HG03575 (cell line): Measurements from ENCODE around the gene LRP11.

Experiments
- ATAC-seq: cut with Tn5 transposase; IDR thresholded peaks from one replicate; pipeline ENCODE4 v1.9.1; 2021; ENCODE audit not compliant: unreplicated experiment, insufficient number of reproducible peaks, low FRiP score; ENCODE audit errors: extremely low read depth

LRP11 gene

DNA sequence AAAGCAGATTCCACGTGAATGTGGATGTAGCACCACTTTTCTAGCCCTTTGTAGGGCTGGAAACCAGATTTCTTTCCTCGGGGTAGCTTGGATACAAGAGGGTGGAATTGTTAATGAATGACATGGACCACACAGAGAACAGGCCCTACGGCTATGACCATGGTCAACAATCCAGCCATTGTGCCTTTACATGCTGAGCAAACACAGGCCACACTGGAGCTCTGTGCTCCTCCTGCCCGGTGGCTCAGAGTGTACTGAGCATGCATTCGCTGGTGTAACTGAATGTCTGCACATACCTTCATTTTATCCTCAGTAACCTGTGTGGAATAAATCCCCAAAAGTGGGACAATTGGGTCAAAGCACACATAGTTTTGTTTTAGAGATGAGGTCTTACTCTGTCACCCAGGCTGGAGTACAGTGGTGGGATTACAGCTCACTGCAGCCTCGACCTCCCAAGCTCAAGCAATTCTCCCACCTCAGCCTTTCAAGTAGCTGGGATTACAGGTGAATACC lies 32.8 kb downstream of the LRP11 start:
- no peak for ATAC-seq

DNA sequence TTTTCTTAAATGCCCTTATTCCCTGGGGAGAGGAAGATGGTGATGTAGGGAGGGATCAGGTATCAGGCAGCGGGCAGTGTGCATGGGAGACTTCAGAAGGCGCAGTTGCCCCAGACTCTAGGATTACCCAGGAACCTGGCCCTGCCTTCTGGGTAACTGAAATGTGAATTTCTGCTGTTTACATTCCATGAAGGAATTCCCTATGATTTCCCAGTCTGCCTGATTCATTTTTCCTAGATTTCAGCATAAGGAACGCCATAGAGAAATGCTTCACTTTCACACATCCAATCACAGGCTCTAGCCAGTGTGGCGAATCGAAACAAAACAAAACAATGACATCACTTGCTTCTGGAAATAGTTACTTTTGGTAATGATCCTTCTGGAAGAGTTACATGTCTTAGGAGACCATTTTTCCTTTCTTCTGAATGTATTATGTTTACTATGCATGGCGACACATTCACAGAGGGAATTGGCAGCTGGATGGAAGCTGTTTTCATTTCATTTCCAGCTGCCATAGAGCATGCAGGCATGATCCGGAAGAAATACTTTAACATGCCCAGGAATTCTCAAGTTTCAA lies 33.3 kb downstream of the LRP11 start:
- ATAC-seq, result no peak

DNA sequence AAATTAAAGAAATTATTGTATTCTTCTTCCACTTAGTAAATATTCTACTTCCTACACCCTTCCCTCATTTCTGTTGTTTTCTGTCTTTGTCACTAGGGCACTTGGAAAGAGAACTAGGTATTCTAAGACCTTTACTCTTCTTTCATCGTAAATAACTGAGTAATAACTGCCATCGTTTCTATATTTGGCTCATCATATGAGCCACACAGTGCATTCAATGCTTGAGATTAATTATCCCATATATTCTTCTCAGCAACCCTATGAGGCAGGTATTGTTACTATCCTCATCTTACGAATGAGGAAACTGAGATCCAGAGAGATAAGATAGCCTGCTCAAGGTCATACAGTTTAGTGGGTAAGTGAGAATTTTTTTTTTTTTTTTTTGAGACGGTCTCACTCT lies 38.9 kb downstream of the LRP11 start:
- no peak for ATAC-seq

DNA sequence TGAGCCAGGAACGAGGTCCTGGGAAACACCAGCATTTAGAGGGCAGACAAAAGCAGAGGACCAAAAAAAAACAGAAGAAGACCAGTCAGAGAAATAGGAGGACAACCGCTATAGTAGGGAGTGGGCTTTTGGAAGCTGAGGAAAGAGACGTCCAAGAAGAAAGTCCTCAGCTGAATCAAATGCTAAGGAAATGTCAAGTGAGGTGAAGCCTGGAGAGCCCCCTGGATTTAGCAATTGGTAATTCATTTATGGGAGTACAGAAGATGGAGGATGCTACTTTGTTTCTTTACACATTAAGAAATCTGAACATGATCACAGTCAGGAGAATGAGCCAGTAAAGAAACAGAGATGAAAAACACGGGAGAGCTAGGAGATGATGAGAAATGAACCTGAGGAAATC lies 41.1 kb downstream of the LRP11 start:
- no peak for ATAC-seq

DNA sequence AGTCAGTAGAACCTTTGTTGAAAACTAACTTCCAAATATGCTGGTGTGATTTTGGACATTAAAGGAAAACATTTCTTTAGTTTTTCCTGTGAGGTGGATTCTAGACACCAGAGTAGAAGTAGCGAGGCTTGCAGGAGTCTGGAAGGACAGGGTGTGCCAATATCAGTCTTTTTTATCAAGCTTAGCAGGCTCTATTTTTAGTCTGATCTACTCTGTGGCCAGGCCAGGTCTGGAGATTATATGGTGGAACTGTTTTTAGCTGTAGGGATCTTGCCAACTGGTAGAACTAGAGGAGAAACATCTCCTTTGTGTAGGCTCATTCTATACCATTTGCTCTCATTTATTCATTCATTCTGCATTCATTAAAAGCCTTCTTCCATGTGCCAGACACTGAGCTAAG lies 42.7 kb downstream of the LRP11 start:
- no peak for ATAC-seq

DNA sequence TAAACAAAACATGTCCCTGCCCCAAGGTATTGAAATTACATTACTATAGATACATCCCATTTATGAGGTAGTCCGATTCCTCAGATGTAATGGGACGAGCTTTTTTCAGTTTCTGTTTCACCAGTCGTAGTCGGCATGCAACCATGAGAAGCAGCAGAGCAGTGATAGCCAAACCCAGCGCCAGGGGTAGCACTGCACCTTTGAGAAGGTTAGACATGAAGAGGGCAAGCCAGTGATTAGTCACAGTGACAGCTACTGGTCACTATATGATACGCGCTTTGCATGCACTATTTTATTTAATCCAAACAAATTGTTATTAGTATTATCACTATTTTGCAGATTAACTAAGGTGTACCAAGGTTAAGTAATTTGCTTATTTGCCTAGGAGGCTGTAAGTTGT lies 43.7 kb downstream of the LRP11 start:
- ATAC-seq, result no peak

DNA sequence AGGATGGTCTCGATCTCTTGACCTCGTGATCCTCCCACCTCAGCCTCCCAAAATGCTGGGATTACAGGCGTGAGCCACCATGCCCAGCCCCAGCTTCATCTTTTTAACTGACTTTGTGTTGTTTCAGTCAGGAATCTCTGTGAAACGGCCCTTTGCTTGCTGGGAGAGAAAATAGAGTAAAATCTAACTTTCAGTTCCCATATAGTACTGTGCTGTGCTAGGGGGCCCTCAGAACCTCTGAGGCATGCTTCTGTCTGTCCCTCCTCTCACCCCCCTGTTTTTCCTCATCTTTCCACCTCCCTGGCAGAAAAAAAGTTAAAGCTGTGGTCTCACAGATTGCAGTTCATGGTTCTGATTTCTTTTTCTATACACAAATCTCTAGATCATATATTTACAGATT lies 48.4 kb downstream of the LRP11 start:
- no peak for ATAC-seq

DNA sequence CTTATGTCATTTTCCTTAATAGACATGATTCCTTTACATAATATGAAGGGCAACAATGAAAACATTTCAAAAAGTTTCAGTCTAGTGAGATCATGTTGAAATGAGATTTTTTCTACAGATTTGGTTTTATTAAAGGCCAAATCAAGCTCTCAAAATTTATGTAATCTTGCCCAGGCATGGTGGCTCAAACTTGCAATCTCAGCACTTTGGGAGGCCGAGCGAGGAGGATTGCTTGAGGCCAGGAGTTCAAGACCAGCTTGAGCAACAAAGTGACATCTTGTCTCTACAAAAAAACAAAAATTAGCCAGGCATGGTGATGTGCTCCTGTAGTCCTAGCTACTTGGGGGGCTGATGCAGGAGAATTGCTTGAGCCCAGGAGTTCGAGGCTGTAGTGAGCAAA lies 50.8 kb downstream of the LRP11 start:
- ATAC-seq, result no peak

DNA sequence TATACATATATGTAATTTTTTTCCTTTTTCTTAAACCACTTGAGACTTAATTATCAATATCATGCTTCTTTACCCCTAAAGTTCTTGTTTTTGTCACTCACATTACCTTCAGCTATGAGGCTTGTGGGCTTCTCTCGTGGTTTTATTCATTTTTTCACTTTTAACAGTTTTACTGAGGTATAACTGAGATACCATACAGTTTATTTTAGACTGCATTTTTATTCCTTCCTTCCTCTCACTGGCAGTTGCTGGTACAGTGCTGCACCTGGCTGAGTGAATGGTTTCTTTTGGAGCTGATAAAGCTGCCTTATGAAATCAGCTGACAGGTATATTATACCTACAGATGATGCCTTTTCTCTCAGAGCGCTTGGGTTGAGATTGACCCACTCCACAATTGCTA lies 54.4 kb downstream of the LRP11 start:
- ATAC-seq, result no peak

DNA sequence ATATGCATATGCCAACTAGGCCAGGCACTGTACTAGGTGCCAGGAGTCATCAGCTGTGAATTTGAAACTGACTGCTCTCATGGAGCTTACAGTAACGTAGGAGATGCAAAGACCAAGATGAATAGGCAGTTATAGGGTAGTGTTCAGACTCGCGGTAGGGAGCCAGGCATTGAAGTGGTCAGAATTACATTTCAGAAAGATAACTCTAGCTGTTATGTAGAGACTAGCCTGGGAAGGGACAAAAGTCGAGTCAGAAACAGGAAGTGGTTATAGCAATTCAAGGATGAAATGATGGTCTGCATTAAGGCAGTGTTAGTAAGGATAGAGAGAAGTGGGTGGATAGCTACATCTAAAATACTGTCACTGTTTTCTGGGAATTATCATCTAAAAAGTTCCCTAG lies 58.0 kb downstream of the LRP11 start:
- ATAC-seq, result no peak

DNA sequence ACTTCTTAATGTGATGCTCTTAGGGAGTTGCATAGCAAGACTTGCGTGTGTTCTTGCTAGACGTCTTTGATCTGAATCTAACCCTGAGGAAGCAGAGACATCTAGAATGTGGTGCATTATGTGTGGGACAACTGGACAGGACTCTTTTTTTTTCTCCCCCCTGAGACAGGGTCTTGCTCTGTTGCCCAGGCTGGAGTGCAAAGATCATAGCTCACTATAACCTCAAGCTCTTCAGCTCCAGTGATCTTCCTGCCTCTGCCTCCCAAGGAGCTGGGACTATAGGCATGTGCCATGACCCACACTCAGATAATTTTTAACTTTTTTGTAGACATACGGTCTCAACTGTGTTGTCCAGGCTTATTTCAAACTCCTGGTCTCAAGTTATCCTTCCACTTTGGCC lies 80.6 kb downstream of the LRP11 start:
- ATAC-seq, result no peak

DNA sequence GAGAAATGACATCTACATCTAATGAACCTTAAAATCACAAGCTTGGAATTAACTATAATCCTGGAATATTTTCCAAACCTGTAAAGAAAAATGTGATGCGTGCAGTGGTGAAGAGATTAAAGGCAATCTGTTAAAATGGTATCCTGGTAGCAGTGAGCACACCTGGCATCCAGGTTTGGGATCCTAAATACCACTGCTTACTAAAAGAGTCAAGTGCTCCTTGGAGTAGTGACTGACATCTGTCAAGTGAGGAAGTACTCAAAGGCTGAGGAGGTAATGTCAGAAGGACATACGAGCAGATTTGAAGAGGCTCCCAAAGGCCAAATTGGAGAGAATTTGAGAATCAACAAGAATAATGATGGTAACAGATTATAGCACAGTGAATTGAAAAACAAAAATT lies 81.8 kb downstream of the LRP11 start:
- ATAC-seq, result no peak

DNA sequence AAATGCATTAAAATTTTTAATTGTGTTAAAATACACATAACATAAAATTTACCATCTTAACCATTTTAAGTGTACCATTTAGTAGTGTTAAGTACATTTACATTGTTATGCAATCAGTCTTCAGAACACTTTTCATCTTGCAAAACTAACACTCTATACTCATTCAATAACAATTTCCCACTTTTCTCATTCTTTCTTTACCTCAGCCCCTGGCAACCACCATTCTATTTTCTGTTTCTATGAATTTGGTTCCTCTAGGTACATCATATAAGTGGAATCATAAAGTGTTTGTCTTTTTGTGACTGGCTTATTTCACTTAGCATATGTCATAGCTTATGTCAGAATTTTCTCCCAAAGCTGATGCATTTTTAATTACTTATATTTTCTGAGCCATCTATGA lies 82.4 kb downstream of the LRP11 start:
- ATAC-seq, result no peak

DNA sequence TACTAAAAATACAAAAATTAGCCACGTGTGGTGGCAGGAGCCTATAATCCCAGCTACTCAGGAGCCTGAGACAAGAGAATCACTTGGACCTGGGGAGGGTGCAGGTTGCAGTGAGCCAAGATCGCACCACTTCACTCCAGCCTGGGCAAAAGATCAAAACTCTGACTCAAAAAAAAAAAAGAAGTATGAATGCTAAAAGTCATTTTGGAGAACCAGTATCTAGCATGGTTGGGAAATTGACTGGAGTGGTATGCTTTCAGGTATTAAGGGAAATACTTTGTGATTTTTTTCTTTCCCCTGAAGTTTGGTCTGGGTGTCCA lies 84.6 kb downstream of the LRP11 start:
- no peak for ATAC-seq

DNA sequence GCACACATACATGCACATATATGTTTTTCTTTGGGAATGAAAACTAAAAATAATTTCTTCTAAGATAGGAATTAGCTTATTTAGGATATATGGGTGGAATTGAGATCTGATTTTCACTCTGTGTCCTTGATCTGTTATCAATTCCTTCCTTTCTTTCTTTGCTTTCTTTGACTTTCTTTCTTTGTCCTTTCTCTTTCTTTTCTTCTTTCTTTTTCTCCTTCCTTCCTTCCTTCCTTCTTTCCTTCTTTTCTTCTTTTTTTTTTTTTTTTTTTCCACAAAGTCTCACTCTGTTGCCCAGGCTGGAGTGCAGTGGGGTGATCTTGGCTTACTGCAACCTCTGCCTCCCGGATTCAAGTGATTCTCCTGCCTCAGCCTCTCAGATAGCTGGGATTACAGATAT lies 86.5 kb downstream of the LRP11 start:
- ATAC-seq, result no peak

DNA sequence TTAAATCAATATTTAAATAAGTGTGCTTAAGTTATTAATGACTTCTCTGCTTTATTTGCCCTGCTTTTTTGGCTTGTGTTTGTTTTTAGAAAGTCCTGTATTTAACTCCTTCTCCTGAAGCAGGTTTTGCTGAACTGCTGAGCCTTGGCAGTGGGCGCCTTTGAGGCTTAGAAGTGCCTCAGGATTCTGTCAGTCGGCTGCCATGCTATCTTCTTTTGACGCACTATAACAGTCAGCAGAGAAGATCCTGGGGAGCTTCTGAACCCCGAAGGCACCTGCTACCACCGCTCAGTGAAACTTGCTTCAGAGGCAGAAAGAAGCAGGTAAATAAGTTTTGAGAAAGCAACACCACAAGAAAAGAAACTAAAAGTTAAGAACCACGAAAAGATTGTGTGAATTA lies 92.2 kb downstream of the LRP11 start:
- no peak for ATAC-seq

DNA sequence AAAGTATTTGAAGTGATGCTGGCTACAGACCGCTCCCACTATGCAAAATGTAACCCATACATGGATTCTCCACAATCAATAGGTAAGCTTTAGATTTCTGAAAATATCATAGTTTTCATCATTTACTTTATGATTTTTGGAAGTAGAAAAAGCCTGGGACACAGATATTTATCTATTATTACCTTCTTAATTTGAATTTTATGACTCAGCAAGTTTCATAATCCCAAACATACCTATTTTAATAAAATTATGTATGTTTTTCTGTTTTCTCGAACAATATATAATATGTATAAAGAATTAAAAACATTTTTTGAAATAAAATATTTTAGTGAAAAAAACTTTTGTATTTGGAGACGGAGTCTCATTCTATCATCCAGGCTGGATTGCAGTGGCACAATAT lies 93.0 kb downstream of the LRP11 start:
- no peak for ATAC-seq

DNA sequence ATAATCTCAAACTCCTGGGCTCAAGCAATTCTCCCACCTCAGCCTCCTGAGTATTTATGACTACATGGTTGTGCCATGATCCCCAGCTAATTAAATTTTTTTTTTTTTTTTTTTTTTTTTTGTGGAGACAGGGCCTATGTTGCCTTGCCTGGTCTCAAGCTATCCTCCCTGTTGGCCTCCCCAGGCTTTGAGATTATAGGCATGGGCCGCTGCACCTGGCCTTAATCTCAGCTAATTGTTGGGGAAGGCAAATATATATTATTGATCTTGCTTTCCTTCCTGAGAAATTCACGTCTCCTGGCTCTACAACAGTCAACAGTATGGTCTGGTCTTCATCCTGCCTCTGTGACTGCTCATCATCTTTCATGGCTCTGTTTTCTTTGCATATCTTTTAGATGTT lies 94.5 kb downstream of the LRP11 start:
- no peak for ATAC-seq
